Left cardiac atrium (tissue), 4 donors: ENCODE measurements around the gene ABCC5. TPM values are rescaled to one million over a fixed set of nuclear protein-coding genes. Genes with fewer than 3 reads are reported as not detected.
A peak's percentile ranks its signal among the peaks of the same experiment; 100 is the strongest.
"Not testable (repeated sequence)": the region's sequence is repeated elsewhere in the genome, so short reads cannot be mapped to it uniquely, and the experiment has no call there.

Experiments used
- ATAC-seq, 2 donors: fragments of 200-7000 bp; cut with Tn5 transposase; one replicate each; pipeline ENCODE4 v1.9.1; 2020; ENCODE audit warnings: mild to moderate bottlenecking in 2 of 2, moderate library complexity in 2 of 2
- DNase-seq: peaks from one replicate; pipeline ENCODE4 v3.0.0-alpha.2; 2020
- intact Hi-C, 2 donors: fragments of 100-400 bp; cut with DNase I; formaldehyde crosslinking; loops; one replicate each; pipeline versions ENCODE4 v1.14.1 to v1.15.1; 2022 to 2023
- long read RNA-seq: library from polyadenylated mRNA; unstranded; transcript quantifications from one replicate; pipeline ENCODE4 v2.0.0, GENCODE V29; 2021
- total RNA-seq, 2 donors: library from RNA; stranded (reverse); fragmentation: NEBNext Ultra II Directional; extraction: Animal tissue kit (Norgen Biotek cat#: 25700); gene quantifications; one replicate each; pipeline ENCODE4 v1.2.1, GENCODE V29; 2021
- donor health status: DM: no; HTN: yes; CAD: no.
- donor health status: DM: no; HTN: yes; CAD: no; lungs with severe emphysema.
- donor health status: DM: yes; HTN: yes; CAD: no.
- donor health status: Dilated cardiomyopathy.

The ABCC5 gene
- total RNA-seq, result 10 to 100 TPM; 40.2 to 69.2 TPM
- long read RNA-seq, full-length matches to known transcripts, result 29 of 78 reads
- long read RNA-seq, partial matches to known transcripts, result 28 of 78 reads
- long read RNA-seq, other reads (novel, unspliced or antisense), result 21 of 78 reads

DNA sequence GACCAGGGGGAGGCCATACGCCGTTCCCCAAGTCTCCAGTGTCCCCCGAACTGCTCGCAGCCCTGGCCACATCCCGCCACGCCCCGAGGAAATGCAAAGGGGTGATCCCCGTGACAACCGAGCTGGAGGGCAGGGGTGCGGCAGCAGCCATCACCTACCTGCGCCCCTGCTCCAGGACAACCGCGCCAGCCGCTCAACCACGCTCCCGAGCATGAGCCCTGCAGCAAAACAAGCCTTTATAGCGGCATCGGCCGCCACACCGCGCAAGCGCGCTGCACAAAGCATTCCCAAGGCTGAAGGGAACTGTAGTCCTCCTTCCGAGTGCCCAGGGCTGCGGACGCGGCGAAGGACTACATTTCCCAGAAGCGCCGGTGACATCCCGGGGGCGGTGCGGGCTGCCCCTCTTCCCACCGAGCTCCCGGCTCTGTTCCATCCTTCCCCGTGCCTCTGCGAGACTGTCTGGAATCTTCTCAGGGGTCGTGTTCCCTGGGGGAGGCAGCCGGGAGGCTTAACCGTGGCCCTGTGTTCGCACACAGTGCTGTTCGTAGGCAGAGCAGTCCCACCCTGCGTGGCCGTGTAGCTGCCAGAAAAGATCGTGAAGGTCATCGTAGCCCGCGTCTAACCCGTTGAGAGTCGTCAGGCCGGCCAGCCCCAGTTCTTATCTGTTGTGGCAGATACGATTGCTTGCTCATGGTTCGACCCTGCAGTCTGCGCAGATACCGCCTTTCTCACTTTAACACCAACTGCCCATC is at the start of gene ABCC5:
Gene ABCC5, minus strand, starts transcription at position 213 of the 752 bp plus-strand sequence. CDS start 3,492 bp downstream, outside the sequence.
- ATAC-seq, result peak; percentile 98 to 99

DNA sequence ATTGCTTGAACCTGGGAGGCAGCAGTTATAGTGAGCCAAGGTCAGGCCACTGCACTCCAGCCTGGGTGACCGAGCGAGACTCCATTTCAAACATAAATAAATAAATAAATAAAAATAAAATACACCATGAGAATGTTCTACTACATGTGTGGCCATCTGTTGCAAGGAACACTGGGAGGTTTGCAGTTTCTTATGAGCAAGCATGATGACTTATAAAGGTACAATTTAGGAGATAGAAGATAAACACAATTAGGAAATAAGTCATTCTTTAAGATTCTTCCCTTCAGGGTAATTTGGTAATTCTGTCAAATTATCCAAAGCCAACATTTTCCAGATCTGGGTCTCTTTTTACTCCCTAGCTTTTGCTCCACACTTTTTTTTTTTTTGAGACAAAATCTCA is 48.5 kb upstream of the ABCC5 start:
- DNase-seq, result no peak
- ATAC-seq, result no peak
- intact Hi-C loops, result no loop called here

More for the DNA sequence above, at the start of gene ABCC5:
- peak; percentile 95 for DNase-seq
- intact Hi-C loops, result loop anchor here in 1 of 2 donors (2.0 kb wide), 1 partner anchor 117 kb away; the partner anchor contains the start of gene EIF2B5

DNA sequence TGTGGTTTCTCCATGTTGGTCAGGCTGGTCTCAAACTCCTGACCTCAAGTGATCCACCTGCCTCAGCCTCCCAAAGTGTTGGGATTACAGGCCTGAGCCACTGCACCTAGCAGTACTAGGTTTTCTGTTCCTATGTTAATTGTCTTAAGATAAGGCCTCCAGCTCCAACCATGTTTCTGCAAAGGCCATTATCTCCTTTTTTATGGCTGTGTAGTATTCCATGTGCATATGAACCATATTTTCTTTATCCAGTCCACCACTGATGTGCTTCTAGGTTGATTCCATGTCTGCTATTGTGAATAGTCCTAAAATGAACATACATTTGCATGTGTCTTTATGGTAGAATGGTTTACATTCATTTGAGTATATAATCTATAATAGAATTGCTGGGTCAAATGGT is 45.0 kb upstream of the ABCC5 start:
- intact Hi-C loops, result no loop called here
- no peak for ATAC-seq
- DNase-seq, result no peak

DNA sequence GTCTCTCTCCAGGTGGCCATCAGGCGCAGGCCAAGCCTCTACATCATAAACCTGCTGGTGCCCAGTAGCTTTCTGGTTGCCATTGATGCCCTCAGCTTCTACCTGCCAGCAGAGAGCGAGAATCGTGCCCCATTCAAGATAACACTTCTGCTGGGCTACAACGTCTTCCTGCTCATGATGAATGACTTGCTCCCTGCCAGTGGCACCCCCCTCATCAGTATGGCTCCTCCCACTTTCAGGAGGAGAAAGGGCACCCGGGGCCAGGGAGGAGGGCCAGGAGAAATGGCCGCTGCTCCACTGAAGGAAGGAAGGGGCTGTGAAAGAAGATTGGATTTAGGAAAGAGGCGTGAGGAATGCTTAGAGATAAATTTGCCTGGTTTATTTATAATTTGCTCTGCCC is 41.7 kb upstream of the ABCC5 start:
- ATAC-seq, result no peak
- intact Hi-C loops, result no loop called here

DNA sequence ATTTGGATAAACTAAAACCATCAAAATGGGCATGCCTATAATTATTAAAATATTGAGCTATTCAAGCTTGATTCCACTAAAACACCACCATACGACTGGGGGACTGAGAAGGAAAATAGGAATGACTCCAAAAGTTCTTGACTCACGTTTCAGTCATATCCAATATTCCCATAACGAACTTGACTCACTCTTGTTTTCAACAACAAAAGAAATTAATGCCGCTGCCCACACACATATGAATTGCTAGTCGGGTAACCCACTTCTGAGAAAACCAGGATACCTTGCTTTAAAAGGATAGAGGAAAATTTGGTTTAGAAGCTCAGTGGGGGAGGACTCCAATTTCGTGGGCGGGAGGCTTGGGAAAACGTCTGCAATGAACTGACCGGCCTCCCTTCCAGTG is 40.3 kb upstream of the ABCC5 start:
- ATAC-seq (peak in 1 of 2 donors; percentile 11), DNase-seq (no peak)
- intact Hi-C loops, result no loop called here

More for the DNA sequence above, 41.7 kb upstream of the ABCC5 start:
- DNase-seq, result no peak

DNA sequence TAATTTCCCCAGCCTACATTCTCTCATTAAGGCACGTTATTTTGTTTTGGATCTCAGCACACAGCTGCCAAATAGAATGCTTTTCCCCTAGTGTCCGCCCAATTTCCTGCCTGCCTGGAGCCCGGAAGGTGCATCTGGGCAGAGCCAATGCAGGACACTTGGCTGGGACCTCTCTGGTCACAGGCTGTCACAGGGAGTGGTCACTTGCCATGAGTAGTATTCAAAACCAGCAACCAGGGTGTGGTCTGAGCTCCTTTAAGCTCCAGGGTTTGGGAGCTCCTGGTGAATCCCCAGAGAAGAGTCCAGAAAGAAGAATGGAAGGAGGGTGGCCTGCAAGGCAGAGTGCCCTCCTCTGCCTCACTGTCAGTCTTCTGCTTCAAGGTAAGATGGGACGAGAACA is 35.1 kb upstream of the ABCC5 start, which contains the start of gene HTR3C:
Gene HTR3C, plus strand, starts transcription at position 281 of the 400 bp plus-strand sequence. Its CDS starts 34 bp downstream, at position 315.
- DNase-seq (no peak), ATAC-seq (no peak)
- intact Hi-C loops, result no loop called here

DNA sequence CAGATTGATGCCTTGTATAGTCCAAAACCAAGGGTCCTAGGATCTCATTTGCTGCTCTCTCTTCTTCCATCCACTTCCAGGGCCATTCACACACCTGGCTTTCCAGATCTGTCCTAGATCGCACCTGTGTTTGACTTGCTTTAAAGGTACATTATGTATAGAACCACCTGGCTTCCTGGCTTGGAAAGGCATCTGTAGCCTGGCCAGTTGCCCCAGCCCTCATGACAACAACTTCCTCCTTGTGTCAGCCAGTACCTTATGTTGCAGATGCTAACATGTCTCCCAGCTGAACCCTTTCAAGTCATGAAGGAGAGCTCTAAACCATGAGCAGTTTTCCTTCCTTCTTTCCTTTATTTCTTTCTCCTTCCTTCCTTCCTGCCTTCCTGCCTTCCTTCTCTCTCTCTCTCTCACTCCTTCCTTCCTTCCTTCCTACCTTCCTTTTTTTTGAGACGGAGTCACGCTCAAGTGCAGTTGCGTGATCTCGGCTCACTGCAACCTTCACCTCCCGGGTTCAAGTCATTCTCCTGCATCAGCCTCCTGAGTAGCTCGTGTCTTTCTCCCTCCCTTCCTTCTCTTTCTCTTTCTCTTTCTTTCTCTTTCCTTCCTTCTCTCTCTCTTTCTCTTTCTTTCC is 32.6 kb upstream of the ABCC5 start:
- intact Hi-C loops, result no loop called here
- ATAC-seq, result no peak
- DNase-seq, result no peak

DNA sequence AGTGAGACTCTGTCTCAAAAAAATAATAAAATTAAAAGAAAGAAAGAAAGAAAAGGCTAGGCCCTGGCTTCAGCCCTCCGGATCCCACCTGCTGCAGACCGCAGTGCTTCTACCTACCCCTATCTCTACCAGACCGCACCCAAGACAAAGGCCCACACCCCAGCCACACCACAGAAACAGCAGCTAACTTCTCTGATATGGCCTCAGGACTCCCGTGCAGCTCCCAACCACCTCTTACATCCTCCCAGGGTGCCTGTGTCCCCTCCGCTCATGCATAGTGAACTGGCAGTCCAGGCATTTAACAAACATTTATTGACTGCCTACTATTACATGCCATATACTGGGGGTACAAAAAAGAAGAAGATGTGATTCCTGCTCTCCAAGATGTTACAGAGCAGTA is 28.3 kb upstream of the ABCC5 start:
- intact Hi-C loops, result no loop called here
- ATAC-seq, result no peak
- DNase-seq, result no peak

DNA sequence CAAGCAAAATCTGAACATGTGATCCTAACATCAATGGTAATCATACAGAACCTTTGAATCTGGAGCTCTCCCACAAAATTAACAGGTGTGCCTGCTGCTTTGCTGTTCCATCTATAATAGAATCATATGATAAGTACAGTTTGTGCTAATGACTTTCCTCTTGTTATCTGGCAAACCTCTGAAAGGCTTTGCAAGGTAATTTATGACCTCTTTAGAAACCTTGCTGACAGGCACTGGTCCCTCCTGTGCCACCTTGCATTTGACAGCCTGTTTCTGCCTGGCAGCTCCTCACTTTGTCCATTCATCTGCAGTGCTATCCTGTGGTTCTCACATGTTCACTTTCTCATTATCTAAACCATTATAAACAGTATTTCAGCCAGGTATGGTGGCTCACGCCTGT is 24.9 kb upstream of the ABCC5 start:
- ATAC-seq (no peak), DNase-seq (no peak)
- intact Hi-C loops, result no loop called here

DNA sequence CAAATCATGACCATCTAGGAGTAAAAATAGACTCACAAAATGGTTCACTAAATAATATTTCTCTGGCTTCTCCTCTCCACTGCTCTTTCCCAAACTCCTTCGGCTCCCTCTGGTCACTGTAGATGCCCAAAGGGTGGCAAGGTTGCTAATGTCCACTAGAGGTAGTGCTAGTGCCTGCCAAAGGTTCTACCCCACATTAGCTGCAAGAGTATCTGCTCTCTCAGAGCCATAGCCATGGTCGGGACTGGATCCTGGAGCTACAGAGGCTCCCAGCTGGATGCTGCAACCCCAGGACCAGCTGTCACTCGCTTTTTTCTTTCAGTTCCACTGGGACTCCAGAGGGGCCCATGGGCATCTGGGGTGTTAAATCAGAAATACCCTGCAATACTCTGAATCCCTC is 22.3 kb upstream of the ABCC5 start:
- ATAC-seq (peak in 1 of 2 donors; percentile 32), DNase-seq (no peak)
- intact Hi-C loops, result no loop called here

DNA sequence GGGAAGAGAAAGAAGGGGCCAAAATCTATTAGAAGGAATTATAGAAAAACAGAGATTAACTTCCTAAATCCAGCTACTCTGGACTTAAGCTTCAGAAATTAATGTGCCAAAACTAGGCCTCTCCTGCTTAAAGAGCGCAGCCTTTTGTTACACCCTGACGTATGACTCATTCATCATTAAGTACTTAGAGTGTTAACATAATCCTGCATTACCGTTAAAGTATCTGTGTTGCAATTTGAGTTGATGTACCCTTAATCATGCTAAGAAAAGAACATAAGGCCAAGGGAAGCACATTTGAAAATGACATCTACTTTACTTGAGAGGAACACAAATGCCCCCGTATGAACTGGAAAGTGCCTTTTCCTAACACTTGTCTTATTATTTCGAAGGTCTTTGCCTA is 21.7 kb upstream of the ABCC5 start:
- ATAC-seq (peak in 1 of 2 donors; percentile 38), DNase-seq (no peak)
- intact Hi-C loops, result no loop called here

DNA sequence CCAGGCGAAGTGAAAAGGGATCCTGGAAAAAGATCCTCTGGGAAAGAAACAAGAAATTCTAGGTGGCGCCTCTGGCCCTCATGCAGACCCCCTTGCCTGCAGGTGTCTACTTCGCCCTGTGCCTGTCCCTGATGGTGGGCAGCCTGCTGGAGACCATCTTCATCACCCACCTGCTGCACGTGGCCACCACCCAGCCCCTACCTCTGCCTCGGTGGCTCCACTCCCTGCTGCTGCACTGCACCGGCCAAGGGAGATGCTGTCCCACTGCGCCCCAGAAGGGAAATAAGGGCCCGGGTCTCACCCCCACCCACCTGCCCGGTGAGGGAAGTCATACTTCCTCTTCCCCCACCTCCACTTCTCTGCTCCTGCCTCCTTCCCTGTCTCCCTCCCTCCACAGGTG is 20.6 kb upstream of the ABCC5 start:
- intact Hi-C loops, DNase-seq, ATAC-seq: not testable (repeated sequence)

DNA sequence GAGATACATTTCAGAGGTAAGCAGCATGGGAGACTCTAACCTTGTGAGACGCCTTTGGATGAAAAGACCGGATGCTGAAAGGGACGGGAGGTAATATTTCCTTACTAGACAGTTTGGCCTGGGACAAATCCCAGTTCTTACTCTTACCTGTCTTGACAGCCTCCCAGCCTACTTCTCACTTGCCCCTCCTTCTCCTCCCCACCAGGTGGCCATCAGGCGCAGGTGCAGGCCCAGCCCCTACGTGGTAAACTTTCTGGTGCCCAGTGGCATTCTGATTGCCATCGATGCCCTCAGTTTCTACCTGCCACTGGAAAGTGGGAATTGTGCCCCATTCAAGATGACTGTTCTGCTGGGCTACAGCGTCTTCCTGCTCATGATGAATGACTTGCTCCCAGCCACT is 20.1 kb upstream of the ABCC5 start:
- no peak for ATAC-seq
- no peak for DNase-seq
- intact Hi-C loops, result no loop called here

DNA sequence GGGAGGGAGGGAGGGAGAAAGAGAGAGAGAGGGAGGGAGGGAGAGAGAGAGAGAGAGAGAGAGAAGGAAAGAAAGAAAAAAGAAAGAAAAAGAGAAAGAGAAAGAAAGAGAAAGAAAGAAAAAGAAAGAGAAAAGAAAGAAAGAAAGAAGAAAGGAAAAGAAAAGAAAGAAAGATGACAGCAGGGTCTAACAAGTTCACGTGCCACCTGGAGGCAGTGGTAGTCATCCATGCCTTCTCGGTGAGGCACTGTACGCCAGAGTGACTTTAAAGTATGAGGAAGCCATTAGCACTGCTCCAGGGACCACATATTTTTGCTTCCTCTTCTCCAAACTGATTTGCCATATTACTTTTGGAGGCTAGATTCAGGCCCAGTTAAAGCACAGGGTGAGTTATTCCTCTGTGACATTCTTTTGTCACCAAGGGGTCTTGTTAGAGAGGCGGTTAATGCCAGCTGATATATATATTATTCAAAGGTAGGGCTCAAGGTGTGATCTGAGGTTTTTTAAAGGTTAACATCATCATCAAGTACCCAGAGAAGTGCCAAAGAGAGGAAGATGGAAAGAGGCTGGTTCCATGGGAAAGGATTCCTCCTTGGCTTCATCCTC is 13.6 kb upstream of the ABCC5 start, which contains the start of gene HTR3D:
Gene HTR3D, plus strand, starts transcription at position 556 of the 606 bp plus-strand sequence. Its CDS starts 0 bp downstream, at position 556.
- ATAC-seq (no peak), DNase-seq (no peak)
- intact Hi-C loops, result loop anchor here in 1 of 2 donors (5.0 kb wide), 1 partner anchor 96 kb away; no protein-coding TSS in a partner anchor

DNA sequence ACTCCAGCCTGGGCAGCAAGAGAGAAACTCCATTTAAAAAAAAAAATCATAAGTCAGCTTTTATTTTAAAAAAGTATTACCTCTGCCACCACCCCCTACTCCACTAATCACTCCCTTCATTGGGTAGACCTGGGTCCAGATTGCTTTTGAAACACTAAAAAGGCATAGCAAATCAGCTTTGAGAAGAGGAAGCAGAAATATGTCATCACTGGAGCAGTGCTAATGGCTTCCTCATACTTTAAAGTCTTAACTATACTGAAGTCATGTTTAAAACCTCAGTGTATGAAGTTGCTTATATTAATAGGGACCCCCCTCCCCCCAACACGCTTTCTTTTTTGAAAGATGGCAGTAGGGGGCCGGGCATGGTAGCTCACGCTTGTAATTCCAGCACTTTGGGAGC is 12.9 kb upstream of the ABCC5 start:
- intact Hi-C loops, result loop anchor here in 1 of 2 donors (5.0 kb wide), 1 partner anchor 97 kb away; no protein-coding TSS in a partner anchor
- ATAC-seq, result no peak
- no peak for DNase-seq

DNA sequence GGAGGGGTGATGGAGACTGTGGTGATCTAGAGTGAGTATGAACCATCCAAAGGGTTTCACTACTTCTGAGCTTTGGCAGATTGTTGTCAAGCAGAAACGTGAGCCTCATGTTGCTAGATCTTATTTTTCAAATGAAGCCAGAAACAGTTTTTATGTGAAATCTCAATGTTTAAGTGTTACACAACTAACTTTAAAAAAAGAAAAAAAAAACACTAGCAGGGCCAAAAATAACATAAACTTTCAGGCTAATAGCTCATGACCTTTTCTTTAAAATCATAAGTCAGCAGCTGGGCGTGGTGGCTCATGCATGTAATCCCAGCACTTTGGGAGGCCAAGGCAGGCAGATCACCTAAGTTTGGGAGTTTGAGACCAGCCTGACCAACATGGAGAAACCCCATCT is 11.8 kb upstream of the ABCC5 start:
- DNase-seq (no peak), ATAC-seq (peak in 1 of 2 donors; percentile 48)
- intact Hi-C loops, result no loop called here

DNA sequence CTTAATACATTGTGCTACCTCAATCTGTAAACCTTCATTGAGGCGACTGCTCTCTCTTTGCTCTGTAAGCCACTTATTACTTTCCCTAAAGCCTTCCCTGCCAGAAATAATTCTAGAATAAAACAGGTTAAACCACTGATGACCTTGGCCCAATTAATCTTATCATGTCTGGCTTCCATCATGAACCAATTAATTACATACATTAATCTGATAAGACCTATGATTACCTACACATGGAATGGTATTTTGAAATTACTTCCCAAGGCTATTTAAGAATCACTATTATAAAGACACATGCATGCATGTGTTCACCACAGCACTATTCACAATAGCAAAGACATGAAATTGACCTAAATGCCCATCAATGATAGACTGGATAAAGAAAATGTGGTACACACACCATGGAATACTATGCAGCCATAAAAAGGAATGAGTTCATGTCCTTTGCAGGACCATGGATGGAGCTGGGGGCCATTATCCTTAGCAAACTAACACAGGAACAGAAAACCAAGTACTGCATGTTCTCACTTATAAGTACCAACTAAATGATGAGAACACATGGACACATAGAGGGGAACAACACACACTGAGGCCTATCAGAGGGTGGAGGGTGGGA is 10.7 kb upstream of the ABCC5 start:
- DNase-seq, intact Hi-C loops, ATAC-seq: not testable (repeated sequence)

DNA sequence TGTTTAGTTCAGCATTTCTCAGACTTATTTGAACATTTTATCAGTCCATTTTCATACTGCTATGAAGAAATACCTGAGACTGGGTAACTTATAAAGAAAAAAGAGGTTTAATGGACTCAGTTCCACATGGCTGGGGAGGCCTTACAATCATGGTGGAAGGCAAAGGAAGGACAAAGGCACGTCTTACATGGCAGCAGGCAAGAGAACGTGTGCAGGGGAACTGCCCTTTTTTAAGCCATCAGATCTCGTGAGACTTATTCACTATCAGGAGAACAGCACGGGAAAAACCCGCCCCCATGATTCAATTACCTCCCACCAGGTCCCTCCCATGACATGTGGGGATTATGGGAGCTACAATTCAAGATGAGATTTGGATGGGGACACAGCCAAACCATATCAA is 7.6 kb upstream of the ABCC5 start:
- DNase-seq, intact Hi-C loops, ATAC-seq: not testable (repeated sequence)

DNA sequence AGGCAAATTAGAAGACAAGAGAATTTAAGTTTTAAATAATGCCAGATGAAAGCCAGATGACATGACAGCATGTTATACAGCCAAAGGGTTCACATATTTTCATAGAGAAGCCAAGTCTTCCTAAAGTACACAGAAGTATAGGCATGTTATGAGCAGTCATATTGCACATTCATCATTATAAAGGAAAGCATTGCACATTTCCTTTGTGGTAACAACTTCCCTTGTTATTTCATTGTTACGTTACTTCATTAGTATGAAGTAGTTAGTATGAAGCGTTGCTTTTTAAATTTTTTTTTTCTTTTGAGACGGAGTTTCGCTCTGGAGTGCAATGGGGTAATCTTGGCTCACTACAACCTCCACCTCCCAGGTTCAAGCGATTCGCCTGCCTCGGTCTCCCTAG is 4.6 kb upstream of the ABCC5 start:
- no peak for ATAC-seq
- intact Hi-C loops, result loop anchor here in 1 of 2 donors (5.0 kb wide), 1 partner anchor 220 kb away; no protein-coding TSS in a partner anchor
- DNase-seq, result no peak
